HCT116 (cell line): ENCODE measurements around the gene TOX3. TPM values are rescaled to one million over a fixed set of nuclear protein-coding genes. Genes with fewer than 3 reads are reported as not detected.

Source experiments
- ATAC-seq: fragments of 200-7000 bp; cut with Tn5 transposase; 2 replicates; pipeline ENCODE4 v1.9.1; 2020; ENCODE audit warnings: mild to moderate bottlenecking, moderate library complexity
- BruUV-seq: library from RNA; stranded (reverse); fragments of 400-500 nt; replicated peaks from 2 replicates; lab custom pipeline; 2021; lab: Mats Ljungman, UMichigan
- CTCF ChIA-PET: fragments of 300-600 bp; sonication (Branson Sonifier 250); formaldehyde crosslinking; loops from one replicate; lab custom pipeline; 2021; ENCODE audit warnings: antibody characterized with exemption; lab: Charles Lee
- POLR2A ChIA-PET: fragments of 300-600, 350-600 bp; sonication (Branson Sonifier 250); formaldehyde crosslinking; loops from one replicate; lab custom pipeline; 2021; ENCODE audit warnings: antibody characterized with exemption; lab: Charles Lee
- RAD21 ChIA-PET, 2 experiments: fragments of 300-600 bp; sonication (Branson Sonifier 250); formaldehyde crosslinking; loops; one replicate each; lab custom pipeline; 2023; ENCODE audit warnings: low total read pairs in 2 of 2; ENCODE audit not compliant: uncharacterized antibody in 2 of 2, unreplicated experiment in 2 of 2, low non-redundant PET in 1 of 2; lab: Charles Lee
- DNase-seq: peaks from one replicate; pipeline ENCODE4 v3.0.0-alpha.2; 2010; ENCODE audit warnings: low read depth, low spot score
- H2AFZ ChIP-seq: fragments of 200-600 bp; shearing (Covaris generic), sonication (generic); 2 replicates; pipeline ENCODE4 v1.6.1; 2017; ENCODE audit warnings: low read depth, mixed run types, mixed read lengths, antibody characterized with exemption, low read length; ENCODE audit not compliant: poor library complexity, severe bottlenecking
- H3K27ac ChIP-seq: 2 replicates; pipeline ENCODE4 v1.5.1; 2012; ENCODE audit warnings: low read depth, low read length
- H3K27me3 ChIP-seq: fragments of 200-600 bp; sonication (generic); 2 replicates; pipeline ENCODE4 v1.6.1; 2016; ENCODE audit warnings: mixed run types, low read length, mixed read lengths; ENCODE audit not compliant: insufficient read depth
- H3K36me3 ChIP-seq, 2 experiments: fragments of 200-500 bp in 1 of 2; fragments of 200-600 bp in 1 of 2; sonication (Bioruptor generic) in 1 of 2; sonication (generic) in 1 of 2; 2 replicates each; pipeline versions ENCODE4 v1.5.1 to v1.6.1; 2014 to 2016; ENCODE audit warnings: low read length in 2 of 2, inconsistent platforms in 1 of 2, mixed read lengths in 1 of 2, mixed run types in 1 of 2; ENCODE audit not compliant: insufficient read depth in 2 of 2, control insufficient read depth in 1 of 2
- H3K4me1 ChIP-seq, 2 experiments: fragments of 200-600 bp in 1 of 2; sonication (generic) in 1 of 2; 2 replicates each; pipeline versions ENCODE4 v1.5.1 to v1.6.1; 2012 to 2017; ENCODE audit warnings: low read length in 2 of 2, inconsistent platforms in 1 of 2, mild to moderate bottlenecking in 1 of 2, mixed read lengths in 1 of 2, mixed run types in 1 of 2, moderate library complexity in 1 of 2; ENCODE audit not compliant: insufficient read depth in 2 of 2, control insufficient read depth in 1 of 2
- H3K4me2 ChIP-seq: fragments of 200-600 bp; sonication (generic); 2 replicates; pipeline ENCODE4 v1.6.1; 2017; ENCODE audit warnings: mixed run types, low read length, mixed read lengths
- H3K4me3 ChIP-seq, 2 experiments: fragments of 200-600 bp in 1 of 2; sonication (generic) in 1 of 2; replicated peaks in 1 of 2; 2 replicates each; pipeline ENCODE4 v1.5.1; 2011 to 2016; ENCODE audit warnings: low read length in 2 of 2, control low read depth in 1 of 2, low read depth in 1 of 2, mild to moderate bottlenecking in 1 of 2, mixed read lengths in 1 of 2, mixed run types in 1 of 2
- H3K79me2 ChIP-seq: fragments of 200-600 bp; sonication (generic); 2 replicates; pipeline ENCODE4 v1.6.1; 2017; ENCODE audit warnings: mild to moderate bottlenecking, mixed run types, low read length, moderate library complexity, mixed read lengths; ENCODE audit not compliant: insufficient read depth
- H3K9ac ChIP-seq: fragments of 200-600 bp; sonication (generic); 2 replicates; pipeline ENCODE4 v1.6.1; 2016; ENCODE audit warnings: low read length, mixed read lengths
- H3K9me2 ChIP-seq: fragments of 200-600 bp; sonication (generic), shearing (Covaris generic); 2 replicates; pipeline ENCODE4 v1.6.1; 2017; ENCODE audit warnings: mixed run types, mild to moderate bottlenecking, moderate library complexity; ENCODE audit not compliant: insufficient read depth
- H3K9me3 ChIP-seq, 2 experiments: fragments of 200-500 bp in 1 of 2; fragments of 200-600 bp in 1 of 2; sonication (Bioruptor generic) in 1 of 2; sonication (generic) in 1 of 2; 2 replicates each; pipeline ENCODE4 v1.6.1; 2014 to 2017; ENCODE audit warnings: low read length in 2 of 2, mixed read lengths in 2 of 2, inconsistent platforms in 1 of 2, low read depth in 1 of 2, mild to moderate bottlenecking in 1 of 2, mixed run types in 1 of 2, moderate library complexity in 1 of 2; ENCODE audit not compliant: control insufficient read depth in 1 of 2, insufficient read depth in 1 of 2
- H4K20me1 ChIP-seq: fragments of 200-600 bp; sonication (generic), shearing (Covaris generic); 2 replicates; pipeline ENCODE4 v1.6.1; 2017; ENCODE audit warnings: mixed run types, mild to moderate bottlenecking, moderate library complexity; ENCODE audit not compliant: insufficient read depth
- CBX3 ChIP-seq: IDR thresholded peaks from 2 replicates; pipeline ENCODE4 v1.6.1; 2012; ENCODE audit warnings: low read depth
- EZH2 ChIP-seq: fragments of 200-600 bp; sonication (generic); IDR thresholded peaks from 2 replicates; pipeline ENCODE4 v1.6.1; 2017; ENCODE audit warnings: antibody characterized with exemption, mixed run types
- SIN3A ChIP-seq: IDR thresholded peaks from 2 replicates; pipeline ENCODE4 v1.6.1; 2012; ENCODE audit warnings: low read depth
- SP1 ChIP-seq: IDR thresholded peaks from 2 replicates; pipeline ENCODE4 v1.6.1; 2012; ENCODE audit warnings: low read depth
- SRF ChIP-seq: IDR thresholded peaks from 2 replicates; pipeline ENCODE4 v1.6.1; 2012; ENCODE audit warnings: low read depth
- TCF7L2 ChIP-seq: IDR thresholded peaks from 2 replicates; pipeline ENCODE4 v1.7.0; 2011; ENCODE audit warnings: borderline replicate concordance, inconsistent platforms; ENCODE audit not compliant: insufficient read depth, insufficient read length; ENCODE audit errors: extremely low read depth
- intact Hi-C: fragments of 100-400 bp; cut with micrococcal nuclease; formaldehyde crosslinking; loops from 2 replicates; pipeline ENCODE4 v1.10.0; 2022
- total RNA-seq: library from RNA; stranded (reverse); gene quantifications from one replicate; pipeline ENCODE4 v1.2.1, GENCODE V29; 2021; ENCODE audit not compliant: unreplicated experiment
- TF ChIP-seq, protein P1 (sequence below): IDR thresholded peaks from 2 replicates; pipeline ENCODE4 v1.6.1; 2012
- TF ChIP-seq, protein P2 (sequence below), 3 experiments: fragments of 200-600 bp in 1 of 3; sonication (generic) in 1 of 3; IDR thresholded peaks in 2 of 3; conservative IDR thresholded peaks in 1 of 3; 2 replicates each; pipeline ENCODE4 v1.5.1; 2012 to 2017; ENCODE audit warnings: low read depth in 2 of 3, low read length in 2 of 3, antibody characterized with exemption in 1 of 3, borderline replicate concordance in 1 of 3, control low read depth in 1 of 3, mild to moderate bottlenecking in 1 of 3, mixed read lengths in 1 of 3, mixed run types in 1 of 3, moderate library complexity in 1 of 3; ENCODE audit not compliant: insufficient read depth in 1 of 3
- TF ChIP-seq, protein P3 (sequence below): IDR thresholded peaks from 2 replicates; pipeline ENCODE4 v1.6.1; 2012; ENCODE audit warnings: low read depth

TOX3 gene
- total RNA-seq, 1 experiment from 2014 or later, result not detected

DNA sequence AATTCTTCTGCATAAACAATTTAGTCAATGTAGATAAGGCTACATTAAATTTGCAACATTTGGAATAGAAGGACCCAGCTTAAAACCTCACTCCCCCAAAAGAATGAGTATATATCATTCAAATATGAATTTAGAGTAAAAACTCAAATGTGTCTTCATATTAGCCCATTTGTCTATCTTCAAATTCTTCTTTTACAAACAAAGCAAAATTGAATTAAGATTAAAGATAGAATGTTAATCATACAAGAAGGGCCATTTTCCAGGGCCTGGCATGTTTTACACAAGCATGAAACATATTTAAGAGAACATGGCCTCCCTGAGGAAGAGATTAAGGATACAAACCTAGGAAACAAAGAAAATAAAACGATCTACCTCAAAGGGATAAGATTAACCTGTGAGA is 8.4 kb downstream of the TOX3 start:
- Histone ChIP-seq H3K9me3 (peaks cover 0 to 4% of the 10 kb centered on the region in 2 experiments; a peak in 1 of 4 replicates), H3K79me2 (no peaks in the 10 kb centered on the region), H3K9me2 (no peaks in the 10 kb centered on the region), H3K27ac (no peak overlapping the region), H2AFZ (no peak overlapping the region), H4K20me1 (no peaks in the 10 kb centered on the region), H3K9ac (no peak overlapping the region), H3K4me1 (no peaks in the 10 kb centered on the region), H3K4me3 (no peak overlapping the region), H3K36me3 (no peaks in the 10 kb centered on the region), H3K27me3 (no peaks in the 10 kb centered on the region), H3K4me2 (no peak overlapping the region)
- RAD21 ChIA-PET, result no interaction called here
- no peak for ATAC-seq
- TF ChIP-seq TCF7L2, result no peak
- TF ChIP-seq CBX3, result no peak
- no peak for TF ChIP-seq SRF
- TF ChIP-seq, protein P1, sequence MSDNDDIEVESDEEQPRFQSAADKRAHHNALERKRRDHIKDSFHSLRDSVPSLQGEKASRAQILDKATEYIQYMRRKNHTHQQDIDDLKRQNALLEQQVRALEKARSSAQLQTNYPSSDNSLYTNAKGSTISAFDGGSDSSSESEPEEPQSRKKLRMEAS, result no peak
- no peak for TF ChIP-seq SP1
- TF ChIP-seq EZH2, result no peak
- TF ChIP-seq, protein P2, sequence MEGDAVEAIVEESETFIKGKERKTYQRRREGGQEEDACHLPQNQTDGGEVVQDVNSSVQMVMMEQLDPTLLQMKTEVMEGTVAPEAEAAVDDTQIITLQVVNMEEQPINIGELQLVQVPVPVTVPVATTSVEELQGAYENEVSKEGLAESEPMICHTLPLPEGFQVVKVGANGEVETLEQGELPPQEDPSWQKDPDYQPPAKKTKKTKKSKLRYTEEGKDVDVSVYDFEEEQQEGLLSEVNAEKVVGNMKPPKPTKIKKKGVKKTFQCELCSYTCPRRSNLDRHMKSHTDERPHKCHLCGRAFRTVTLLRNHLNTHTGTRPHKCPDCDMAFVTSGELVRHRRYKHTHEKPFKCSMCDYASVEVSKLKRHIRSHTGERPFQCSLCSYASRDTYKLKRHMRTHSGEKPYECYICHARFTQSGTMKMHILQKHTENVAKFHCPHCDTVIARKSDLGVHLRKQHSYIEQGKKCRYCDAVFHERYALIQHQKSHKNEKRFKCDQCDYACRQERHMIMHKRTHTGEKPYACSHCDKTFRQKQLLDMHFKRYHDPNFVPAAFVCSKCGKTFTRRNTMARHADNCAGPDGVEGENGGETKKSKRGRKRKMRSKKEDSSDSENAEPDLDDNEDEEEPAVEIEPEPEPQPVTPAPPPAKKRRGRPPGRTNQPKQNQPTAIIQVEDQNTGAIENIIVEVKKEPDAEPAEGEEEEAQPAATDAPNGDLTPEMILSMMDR (IDR thresholded peaks at IDR 0.05 in 2 of 3, conservative IDR thresholded peaks at IDR 0.05 in 1 of 3; ENCODE audit: borderline replicate concordance in 1 of 3, insufficient read depth in 1 of 3, low read depth in 2 of 3, low read length in 2 of 3), result no peak
- TF ChIP-seq, protein P3, sequence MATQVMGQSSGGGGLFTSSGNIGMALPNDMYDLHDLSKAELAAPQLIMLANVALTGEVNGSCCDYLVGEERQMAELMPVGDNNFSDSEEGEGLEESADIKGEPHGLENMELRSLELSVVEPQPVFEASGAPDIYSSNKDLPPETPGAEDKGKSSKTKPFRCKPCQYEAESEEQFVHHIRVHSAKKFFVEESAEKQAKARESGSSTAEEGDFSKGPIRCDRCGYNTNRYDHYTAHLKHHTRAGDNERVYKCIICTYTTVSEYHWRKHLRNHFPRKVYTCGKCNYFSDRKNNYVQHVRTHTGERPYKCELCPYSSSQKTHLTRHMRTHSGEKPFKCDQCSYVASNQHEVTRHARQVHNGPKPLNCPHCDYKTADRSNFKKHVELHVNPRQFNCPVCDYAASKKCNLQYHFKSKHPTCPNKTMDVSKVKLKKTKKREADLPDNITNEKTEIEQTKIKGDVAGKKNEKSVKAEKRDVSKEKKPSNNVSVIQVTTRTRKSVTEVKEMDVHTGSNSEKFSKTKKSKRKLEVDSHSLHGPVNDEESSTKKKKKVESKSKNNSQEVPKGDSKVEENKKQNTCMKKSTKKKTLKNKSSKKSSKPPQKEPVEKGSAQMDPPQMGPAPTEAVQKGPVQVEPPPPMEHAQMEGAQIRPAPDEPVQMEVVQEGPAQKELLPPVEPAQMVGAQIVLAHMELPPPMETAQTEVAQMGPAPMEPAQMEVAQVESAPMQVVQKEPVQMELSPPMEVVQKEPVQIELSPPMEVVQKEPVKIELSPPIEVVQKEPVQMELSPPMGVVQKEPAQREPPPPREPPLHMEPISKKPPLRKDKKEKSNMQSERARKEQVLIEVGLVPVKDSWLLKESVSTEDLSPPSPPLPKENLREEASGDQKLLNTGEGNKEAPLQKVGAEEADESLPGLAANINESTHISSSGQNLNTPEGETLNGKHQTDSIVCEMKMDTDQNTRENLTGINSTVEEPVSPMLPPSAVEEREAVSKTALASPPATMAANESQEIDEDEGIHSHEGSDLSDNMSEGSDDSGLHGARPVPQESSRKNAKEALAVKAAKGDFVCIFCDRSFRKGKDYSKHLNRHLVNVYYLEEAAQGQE, result no peak
- TF ChIP-seq SIN3A, result no peak
- CTCF ChIA-PET, result no interaction called here
- BruUV-seq, result no TSS peak
- no peak for DNase-seq
- intact Hi-C loops, result no loop called here
- POLR2A ChIA-PET, result no interaction called here
